ENCODE measurements around the gene TOX3.

GRCh38 chr16:52467753-52468152 is 79.2 kb downstream of the TOX3 start:
- TF ChIP-seq CTCF (conservative IDR thresholded peaks at IDR 0.05) = no peak
- no peak for TF ChIP-seq ZFX (IDR thresholded peaks at IDR 0.05)

Measured in C4-2B (cell line).